B cell (primary cell): Measurements from ENCODE around the gene PHETA2. TPM values are rescaled to one million over a fixed set of nuclear protein-coding genes. Genes with fewer than 3 reads are reported as not detected.

Experiments
- ATAC-seq: fragments of 200-7000 bp; cut with Tn5 transposase; one replicate; pipeline ENCODE4 v1.10.0; 2021; ENCODE audit warnings: low read depth, mild to moderate bottlenecking, moderate number of reproducible peaks, moderate library complexity
- CTCF ChIA-PET: fragments of 350-600 bp; sonication (Branson Sonifier 250); formaldehyde crosslinking; loops from one replicate; lab custom pipeline; 2021; ENCODE audit warnings: antibody characterized with exemption, inconsistent platforms; lab: Charles Lee
- POLR2A ChIA-PET: fragments of 350-600 bp; sonication (Branson Sonifier 250); formaldehyde crosslinking; loops from one replicate; lab custom pipeline; 2021; ENCODE audit warnings: antibody characterized with exemption; lab: Charles Lee
- DNase-seq: peaks from one replicate; pipeline ENCODE4 v3.0.0; 2013
- H2AFZ ChIP-seq: 2 replicates; pipeline ENCODE4 v1.6.1; 2012; ENCODE audit warnings: mild to moderate bottlenecking, low read depth, low read length; ENCODE audit not compliant: insufficient read depth, poor library complexity, severe bottlenecking
- H3K27ac ChIP-seq, 2 donors: 1 replicate in 1 of 2; 2 replicates in 1 of 2; pipeline ENCODE4 v1.5.1; 2012 to 2013; ENCODE audit warnings: low read length in 2 of 2, mild to moderate bottlenecking in 2 of 2, moderate library complexity in 1 of 2
- H3K27me3 ChIP-seq, 4 experiments: fragments of 200-600 bp in 1 of 4; sonication (generic) in 1 of 4; replicated peaks in 1 of 4; 1 replicate in 2 of 4; 2 replicates in 2 of 4; pipeline versions ENCODE4 v1.6.1 to v1.7.0; 2013 to 2016; ENCODE audit warnings: low read length in 3 of 4, mild to moderate bottlenecking in 2 of 4, mixed read lengths in 1 of 4, moderate library complexity in 1 of 4; ENCODE audit not compliant: insufficient read depth in 4 of 4, control insufficient read depth in 3 of 4; ENCODE audit errors: control extremely low read depth in 1 of 4
- H3K36me3 ChIP-seq, 2 experiments: replicated peaks in 1 of 2; 1 replicate in 1 of 2; 2 replicates in 1 of 2; pipeline versions ENCODE4 v1.6.1 to v1.7.1; 2013; ENCODE audit warnings: low read length in 1 of 2; ENCODE audit not compliant: insufficient read depth in 2 of 2, control insufficient read depth in 1 of 2; ENCODE audit errors: control extremely low read depth in 1 of 2, extremely low read depth in 1 of 2
- H3K4me1 ChIP-seq, 2 donors: fragments of 200-600 bp in 1 of 2; sonication (generic) in 1 of 2; 1 replicate in 1 of 2; 2 replicates in 1 of 2; pipeline versions ENCODE4 v1.5.1 to v1.6.1; 2013 to 2017; ENCODE audit warnings: low read length in 2 of 2; ENCODE audit not compliant: control insufficient read depth in 2 of 2, insufficient read depth in 2 of 2
- H3K4me2 ChIP-seq: replicated peaks from 2 replicates; pipeline ENCODE3; 2012; ENCODE audit warnings: mild to moderate bottlenecking, low read depth, low read length; ENCODE audit not compliant: poor library complexity, severe bottlenecking
- H3K4me3 ChIP-seq, 5 experiments: fragments of 200-600 bp in 1 of 5; sonication (generic) in 1 of 5; 1 replicate in 3 of 5; 2 replicates in 2 of 5; pipeline versions ENCODE4 v1.5.1 to v1.7.0; 2011 to 2016; ENCODE audit warnings: low read length in 4 of 5, mild to moderate bottlenecking in 4 of 5, low read depth in 2 of 5, control low read depth in 1 of 5, moderate library complexity in 1 of 5; ENCODE audit not compliant: insufficient read depth in 1 of 5; ENCODE audit errors: control extremely low read depth in 1 of 5, extremely low read depth in 1 of 5
- H3K79me2 ChIP-seq: fragments of 200-600 bp; sonication (generic); one replicate; pipeline ENCODE4 v1.6.0; 2016; ENCODE audit warnings: low read length; ENCODE audit not compliant: control insufficient read depth, insufficient read depth
- H3K9ac ChIP-seq: fragments of 200-600 bp; sonication (generic); 2 replicates; pipeline ENCODE4 v1.6.1; 2017; ENCODE audit warnings: mild to moderate bottlenecking, low read length, moderate library complexity
- H3K9me3 ChIP-seq, 3 donors: one replicate each; pipeline versions ENCODE4 v1.6.1 to v1.7.1; 2013; ENCODE audit warnings: low read length in 2 of 3; ENCODE audit not compliant: control insufficient read depth in 2 of 3, insufficient read depth in 1 of 3; ENCODE audit errors: control extremely low read depth in 1 of 3
- H4K20me1 ChIP-seq: 2 replicates; pipeline ENCODE4 v1.6.0; 2012; ENCODE audit warnings: mild to moderate bottlenecking, low read length; ENCODE audit not compliant: insufficient read depth, control insufficient read depth, poor library complexity, severe bottlenecking
- H3K27ac Mint-ChIP-seq: one replicate; pipeline ENCODE4 v1.8.0; 2021; ENCODE audit warnings: mixed read lengths
- H3K27me3 Mint-ChIP-seq: one replicate; pipeline ENCODE4 v1.8.0; 2021; ENCODE audit warnings: mixed read lengths
- H3K4me1 Mint-ChIP-seq: one replicate; pipeline ENCODE4 v1.8.0; 2021; ENCODE audit warnings: mixed read lengths
- H3K4me3 Mint-ChIP-seq: one replicate; pipeline ENCODE4 v1.8.0; 2021; ENCODE audit warnings: mixed read lengths
- H3K9me3 Mint-ChIP-seq: one replicate; pipeline ENCODE4 v1.8.0; 2022; ENCODE audit warnings: mixed read lengths; ENCODE audit not compliant: insufficient read depth
- CTCF ChIP-seq: fragments of 200-600 bp; IDR thresholded peaks from one replicate; pipeline ENCODE4 v1.8.0; 2022; ENCODE audit warnings: antibody characterized with exemption, mild to moderate bottlenecking
- EZH2 ChIP-seq: IDR thresholded peaks from 2 replicates; pipeline ENCODE4 v1.6.1; 2012; ENCODE audit warnings: borderline replicate concordance, low read depth, mild to moderate bottlenecking, moderate library complexity, low read length; ENCODE audit not compliant: insufficient read depth, poor library complexity, severe bottlenecking
- WGBS: methylation state at CpG from one replicate; pipeline ENCODE4 v1.1.5; 2013; ENCODE audit warnings: missing lambda C conversion rate; ENCODE audit not compliant: insufficient coverage; 5-methylcytosine and 5-hydroxymethylcytosine counted together
- intact Hi-C: fragments of 100-400 bp; cut with micrococcal nuclease; formaldehyde crosslinking; loops from one replicate; pipeline ENCODE4 v1.10.0; 2022
- polyA plus RNA-seq: library from polyadenylated mRNA; depleted of rRNA; stranded (reverse); fragments of >200 nt; gene quantifications from 2 replicates; pipeline ENCODE4 v1.2.3, GENCODE V29; 2012
- total RNA-seq, 2 donors: library from RNA; stranded (reverse); fragments of 120-200 nt in 1 of 2; gene quantifications; 1 replicate in 1 of 2; 2 replicates in 1 of 2; pipeline versions ENCODE4 v1.2.3 to v1.2.4, GENCODE V29; 2013 to 2022

PHETA2 gene
- total and polyA plus RNA-seq, 2 donors (not counting 1 experiment from before 2014, with no cell fraction given) = 1.1 to 3.8 TPM

GRCh38 chr22:42035256-42035655 lies 38.8 kb upstream of the PHETA2 start:
- ChIA-PET POLR2A (no interaction called here), CTCF (interaction anchor here (0.6 kb wide), 1 partner anchor 1100 kb away, joined by 4 read pairs; no protein-coding TSS in a partner anchor)
- Histone ChIP-seq H4K20me1 (no peaks in the 10 kb centered on the region), H3K27me3 (no peaks in the 10 kb centered on the region), H3K4me2 (no peak overlapping the region), H2AFZ (no peak overlapping the region), H3K4me3 (no peak overlapping the region), H3K9me3 (peaks cover 0 to 21% (median 9%) of the 10 kb centered on the region in 3 donors), H3K4me1 (peaks cover 7 to 25% of the 10 kb centered on the region in 2 donors), H3K79me2 (no peaks in the 10 kb centered on the region), H3K9ac (no peak overlapping the region), H3K36me3 (peaks cover 0 to 2% of the 10 kb centered on the region in 2 experiments), H3K27ac (no peak overlapping the region)
- intact Hi-C loops = no loop called here
- ATAC-seq (no peak), DNase-seq (no peak)
- Mint-ChIP-seq H3K4me3 (no peak overlapping the region), H3K27ac (no peak overlapping the region), H3K27me3 (no peaks in the 10 kb centered on the region), H3K4me1 (peaks cover 33% of the 10 kb centered on the region), H3K9me3 (peaks cover 2% of the 10 kb centered on the region)
- 91% methylated on average over 7 of the region's 8 CpGs for WGBS
- TF ChIP-seq CTCF = no peak
- no peak for TF ChIP-seq EZH2

DNA sequence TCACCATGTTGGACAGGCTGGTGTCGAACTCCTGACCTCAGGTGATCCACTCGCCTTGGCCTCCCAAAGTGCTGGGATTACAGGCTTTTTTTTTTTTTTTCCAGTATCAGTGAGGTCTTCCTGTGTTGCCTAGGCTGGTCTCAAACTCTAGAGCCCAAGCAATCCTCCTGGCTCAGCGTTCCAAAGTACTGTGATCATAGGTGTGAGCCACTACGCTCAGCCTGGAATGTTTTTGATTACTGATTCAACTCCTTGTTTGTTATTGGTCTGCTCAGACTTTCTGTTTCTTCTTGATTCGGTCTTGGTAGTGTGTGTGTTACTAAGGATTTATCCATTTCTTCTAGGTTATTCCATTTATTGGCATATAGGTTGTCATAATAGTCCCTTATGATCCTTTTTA lies 34.8 kb upstream of the PHETA2 start:
- no peaks in the 10 kb centered on the region for H4K20me1 ChIP-seq
- peaks cover 7 to 8% of the 10 kb centered on the region in 2 donors for H3K4me1 ChIP-seq
- no peaks in the 10 kb centered on the region for H3K36me3 ChIP-seq
- H3K4me3 ChIP-seq = no peak overlapping the region
- POLR2A ChIA-PET = interaction anchor here (0.7 kb wide), 1 partner anchor 1120 kb away, joined by 3 read pairs; no protein-coding TSS in a partner anchor
- H3K9me3 Mint-ChIP-seq = peaks cover 11% of the 10 kb centered on the region
- H3K27me3 Mint-ChIP-seq = no peaks in the 10 kb centered on the region
- no peak overlapping the region for H3K4me3 Mint-ChIP-seq
- H3K27ac Mint-ChIP-seq = no peak overlapping the region
- peaks cover 22% of the 10 kb centered on the region for H3K4me1 Mint-ChIP-seq
- CTCF ChIA-PET = no interaction called here
- WGBS = 97% methylated on average over 3 of the region's 5 CpGs
- no peak for DNase-seq
- ATAC-seq = no peak
- TF ChIP-seq CTCF (no peak), EZH2 (no peak)
- H3K4me2 ChIP-seq = peak overlapping the region; percentile 24
- H3K27me3 ChIP-seq = no peaks in the 10 kb centered on the region
- no peak overlapping the region for H3K9ac ChIP-seq
- no peak overlapping the region for H2AFZ ChIP-seq
- H3K9me3 ChIP-seq = peaks cover 7 to 23% (median 13%) of the 10 kb centered on the region in 3 donors
- no peak overlapping the region for H3K27ac ChIP-seq
- H3K79me2 ChIP-seq = no peaks in the 10 kb centered on the region
- intact Hi-C loops = no loop called here
